Endothelial cell of umbilical vein (primary cell): ENCODE measurements around the gene POU4F3. TPM values are rescaled to one million over a fixed set of nuclear protein-coding genes. Genes with fewer than 3 reads are reported as not detected.

Experiments
- BruUV-seq: library from RNA; stranded (reverse); fragments of 400-500 nt; replicated peaks from 2 replicates; lab custom pipeline; 2021; lab: Mats Ljungman, UMichigan
- CTCF ChIA-PET: fragments of 300-600, 350-600 bp; sonication (Branson Sonifier 250); formaldehyde crosslinking; loops from one replicate; lab custom pipeline; 2021; ENCODE audit warnings: antibody characterized with exemption, inconsistent platforms; lab: Charles Lee
- POLR2A ChIA-PET: fragments of 300-600, 350-600 bp; sonication (Branson Sonifier 250); formaldehyde crosslinking; loops from one replicate; lab custom pipeline; 2021; ENCODE audit warnings: antibody characterized with exemption, inconsistent platforms; lab: Charles Lee
- DNase-seq: peaks from one replicate; pipeline ENCODE4 v3.0.0-alpha.2; 2011; ENCODE audit warnings: low read depth, low spot score
- FAIRE-seq: peaks from 2 replicates; lab custom pipeline; 2011; peaks lifted over from hg19 to GRCh38; lab: Jason Lieb, UNC
- H2AFZ ChIP-seq: 2 replicates; pipeline ENCODE4 v1.6.0; 2012; ENCODE audit warnings: low read depth, low read length, control low read depth, inconsistent platforms
- H3K27ac ChIP-seq: 2 replicates; pipeline ENCODE4 v1.5.1; 2011; ENCODE audit warnings: low read depth, mild to moderate bottlenecking, control low read depth, low read length, moderate library complexity; ENCODE audit not compliant: insufficient read depth
- H3K27me3 ChIP-seq, 2 experiments: 2 replicates each; pipeline versions ENCODE4 v1.6.0 to v1.6.1; 2011; ENCODE audit warnings: low read length in 2 of 2, mixed read lengths in 1 of 2; ENCODE audit not compliant: control insufficient read depth in 2 of 2, insufficient read depth in 2 of 2
- H3K36me3 ChIP-seq, 2 experiments: 2 replicates in 1 of 2; 3 replicates in 1 of 2; pipeline ENCODE4 v1.5.1; 2011; ENCODE audit warnings: low read length in 2 of 2, mild to moderate bottlenecking in 1 of 2, moderate library complexity in 1 of 2; ENCODE audit not compliant: control insufficient read depth in 2 of 2, insufficient read depth in 2 of 2; ENCODE audit errors: extremely low read depth in 1 of 2
- H3K4me1 ChIP-seq: 3 replicates; pipeline ENCODE4 v1.5.1; 2011; ENCODE audit warnings: mild to moderate bottlenecking, low read length; ENCODE audit not compliant: control insufficient read depth, insufficient read depth; ENCODE audit errors: extremely low read depth
- H3K4me2 ChIP-seq: 2 replicates; pipeline ENCODE4 v1.6.1; 2011; ENCODE audit warnings: low read length, control low read depth, mixed read lengths; ENCODE audit not compliant: insufficient read depth
- H3K4me3 ChIP-seq, 3 experiments: fragments of 200-600 bp in 1 of 3; sonication (generic), shearing (Covaris generic) in 1 of 3; replicated peaks in 1 of 3; 2 replicates each; pipeline ENCODE4 v1.5.1; 2011 to 2016; ENCODE audit warnings: control low read depth in 3 of 3, low read length in 3 of 3, mild to moderate bottlenecking in 2 of 3, inconsistent platforms in 1 of 3, low read depth in 1 of 3, moderate library complexity in 1 of 3; ENCODE audit not compliant: insufficient read depth in 1 of 3
- H3K79me2 ChIP-seq: 2 replicates; pipeline ENCODE4 v1.6.0; 2012; ENCODE audit warnings: low read length, inconsistent platforms; ENCODE audit not compliant: control insufficient read depth, insufficient read depth
- H3K9ac ChIP-seq: replicated peaks from 2 replicates; pipeline ENCODE3; 2011; ENCODE audit warnings: low read length, control low read depth; ENCODE audit not compliant: insufficient read depth; ENCODE audit errors: extremely low read depth
- H3K9me1 ChIP-seq: replicated peaks from 3 replicates; pipeline ENCODE4 v1.6.0; 2011; ENCODE audit warnings: mild to moderate bottlenecking, low read length; ENCODE audit not compliant: control insufficient read depth, insufficient read depth; ENCODE audit errors: extremely low read depth
- H3K9me3 ChIP-seq: replicated peaks from 2 replicates; pipeline ENCODE4 v1.5.1; 2012; ENCODE audit warnings: low read length, inconsistent platforms; ENCODE audit not compliant: control insufficient read depth, insufficient read depth
- H4K20me1 ChIP-seq: replicated peaks from 2 replicates; pipeline ENCODE3; 2011; ENCODE audit warnings: mild to moderate bottlenecking, low read length; ENCODE audit not compliant: control insufficient read depth, insufficient read depth; ENCODE audit errors: extremely low read depth
- EZH2 ChIP-seq: IDR thresholded peaks from 2 replicates; pipeline ENCODE4 v1.6.1; 2012; ENCODE audit warnings: borderline replicate concordance, low read depth, mild to moderate bottlenecking, moderate library complexity, low read length, inconsistent platforms; ENCODE audit not compliant: severe bottlenecking
- FOS ChIP-seq: IDR thresholded peaks from 2 replicates; pipeline ENCODE4 v1.6.1; 2011; ENCODE audit warnings: mild to moderate bottlenecking, low read length, moderate library complexity, borderline replicate concordance; ENCODE audit not compliant: insufficient read depth
- GATA2 ChIP-seq: IDR thresholded peaks from 2 replicates; pipeline ENCODE4 v1.7.0; 2011; ENCODE audit warnings: low read depth, mild to moderate bottlenecking, moderate library complexity, mixed read lengths, low read length; ENCODE audit not compliant: insufficient read length, insufficient read depth
- JUN ChIP-seq: IDR thresholded peaks from 2 replicates; pipeline ENCODE4 v1.6.1; 2011; ENCODE audit warnings: borderline replicate concordance, low read depth; ENCODE audit not compliant: insufficient read length, insufficient read depth
- MYC ChIP-seq: IDR thresholded peaks from one replicate; pipeline ENCODE4 v1.6.1; 2011; ENCODE audit warnings: mild to moderate bottlenecking, low read depth, low read length
- POLR2A ChIP-seq: IDR thresholded peaks from 2 replicates; pipeline ENCODE4 v1.6.1; 2012; ENCODE audit warnings: low read depth, mild to moderate bottlenecking, control low read depth, low read length
- POLR2AphosphoS5 ChIP-seq: IDR thresholded peaks from 2 replicates; pipeline ENCODE4 v1.6.1; 2012; ENCODE audit warnings: low read depth, mild to moderate bottlenecking, control low read depth, low read length, moderate library complexity; ENCODE audit not compliant: insufficient read depth
- dilution Hi-C: fragments of 300-500 bp; cut with MboI; formaldehyde crosslinking; loops from one replicate; pipeline ENCODE4 v1.15.0; 2019; ENCODE audit warnings: low sequenced_read_pairs; ENCODE audit not compliant: extremely low pct_ligation_motif_present
- intact Hi-C: fragments of 100-400 bp; cut with micrococcal nuclease; formaldehyde crosslinking; loops from one replicate; pipeline ENCODE4 v1.10.0; 2022
- polyA plus RNA-seq, 4 experiments: library from polyadenylated mRNA; depleted of rRNA in 3 of 4; stranded (reverse) in 3 of 4; unstranded in 1 of 4; fragments of >200 nt; gene quantifications; 2 replicates each; pipeline versions ENCODE4 v1.2.1 to v1.2.3, GENCODE V29; 2011 to 2012; ENCODE audit warnings: missing spikeins in 1 of 4
- total RNA-seq: library from RNA; stranded (reverse); gene quantifications from 2 replicates; pipeline ENCODE4 v1.2.3, GENCODE V29; 2021
- TF ChIP-seq, protein P1 (sequence below): IDR thresholded peaks from 2 replicates; pipeline ENCODE4 v1.6.1; 2011; ENCODE audit not compliant: insufficient read depth, insufficient read length
- TF ChIP-seq, protein P2 (sequence below), 2 donors: IDR thresholded peaks; 1 replicate in 1 of 2; 2 replicates in 1 of 2; pipeline ENCODE4 v1.5.1; 2011; ENCODE audit warnings: low read length in 2 of 2, mild to moderate bottlenecking in 2 of 2, moderate library complexity in 2 of 2, control low read depth in 1 of 2, inconsistent platforms in 1 of 2, low read depth in 1 of 2; ENCODE audit not compliant: insufficient read depth in 1 of 2; ENCODE audit errors: extremely low read depth in 1 of 2

POU4F3 gene
- total and polyA plus RNA-seq, 2 donors (not counting 3 experiments of a cell fraction or from before 2014, with no cell fraction given) = 0.08 TPM; not detected in 1

DNA sequence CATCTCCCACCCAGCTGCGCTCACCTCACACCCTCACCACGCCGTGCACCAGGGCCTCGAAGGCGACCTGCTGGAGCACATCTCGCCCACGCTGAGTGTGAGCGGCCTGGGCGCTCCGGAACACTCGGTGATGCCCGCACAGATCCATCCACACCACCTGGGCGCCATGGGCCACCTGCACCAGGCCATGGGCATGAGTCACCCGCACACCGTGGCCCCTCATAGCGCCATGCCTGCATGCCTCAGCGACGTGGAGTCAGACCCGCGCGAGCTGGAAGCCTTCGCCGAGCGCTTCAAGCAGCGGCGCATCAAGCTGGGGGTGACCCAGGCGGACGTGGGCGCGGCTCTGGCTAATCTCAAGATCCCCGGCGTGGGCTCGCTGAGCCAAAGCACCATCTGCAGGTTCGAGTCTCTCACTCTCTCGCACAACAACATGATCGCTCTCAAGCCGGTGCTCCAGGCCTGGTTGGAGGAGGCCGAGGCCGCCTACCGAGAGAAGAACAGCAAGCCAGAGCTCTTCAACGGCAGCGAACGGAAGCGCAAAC lies 1.1 kb downstream of the POU4F3 start:
- TF ChIP-seq POLR2A = no peak
- no peak for TF ChIP-seq MYC
- TF ChIP-seq, protein P1, sequence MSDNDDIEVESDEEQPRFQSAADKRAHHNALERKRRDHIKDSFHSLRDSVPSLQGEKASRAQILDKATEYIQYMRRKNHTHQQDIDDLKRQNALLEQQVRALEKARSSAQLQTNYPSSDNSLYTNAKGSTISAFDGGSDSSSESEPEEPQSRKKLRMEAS = no peak
- TF ChIP-seq JUN = no peak
- no peak for TF ChIP-seq GATA2
- no peak for TF ChIP-seq FOS
- TF ChIP-seq, protein P2, sequence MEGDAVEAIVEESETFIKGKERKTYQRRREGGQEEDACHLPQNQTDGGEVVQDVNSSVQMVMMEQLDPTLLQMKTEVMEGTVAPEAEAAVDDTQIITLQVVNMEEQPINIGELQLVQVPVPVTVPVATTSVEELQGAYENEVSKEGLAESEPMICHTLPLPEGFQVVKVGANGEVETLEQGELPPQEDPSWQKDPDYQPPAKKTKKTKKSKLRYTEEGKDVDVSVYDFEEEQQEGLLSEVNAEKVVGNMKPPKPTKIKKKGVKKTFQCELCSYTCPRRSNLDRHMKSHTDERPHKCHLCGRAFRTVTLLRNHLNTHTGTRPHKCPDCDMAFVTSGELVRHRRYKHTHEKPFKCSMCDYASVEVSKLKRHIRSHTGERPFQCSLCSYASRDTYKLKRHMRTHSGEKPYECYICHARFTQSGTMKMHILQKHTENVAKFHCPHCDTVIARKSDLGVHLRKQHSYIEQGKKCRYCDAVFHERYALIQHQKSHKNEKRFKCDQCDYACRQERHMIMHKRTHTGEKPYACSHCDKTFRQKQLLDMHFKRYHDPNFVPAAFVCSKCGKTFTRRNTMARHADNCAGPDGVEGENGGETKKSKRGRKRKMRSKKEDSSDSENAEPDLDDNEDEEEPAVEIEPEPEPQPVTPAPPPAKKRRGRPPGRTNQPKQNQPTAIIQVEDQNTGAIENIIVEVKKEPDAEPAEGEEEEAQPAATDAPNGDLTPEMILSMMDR (IDR thresholded peaks at IDR 0.05; ENCODE audit: extremely low read depth in 1 of 2, insufficient read depth in 1 of 2, low read depth in 1 of 2, low read length in 2 of 2) = no peak
- no peak for TF ChIP-seq EZH2
- TF ChIP-seq POLR2AphosphoS5 = no peak
- no TSS peak for BruUV-seq
- ChIA-PET POLR2A (no interaction called here), CTCF (no interaction called here)
- no peaks in the 10 kb centered on the region for H3K36me3 ChIP-seq
- H3K4me2 ChIP-seq = peak overlapping the region; percentile 38
- no peak overlapping the region for H3K4me3 ChIP-seq
- H3K27ac ChIP-seq = no peak overlapping the region
- H2AFZ ChIP-seq = no peak overlapping the region
- DNase-seq (no peak), FAIRE-seq (no peak)
- dilution Hi-C loops = no loop called here
- H3K9ac ChIP-seq = no peak overlapping the region
- H4K20me1 ChIP-seq = no peaks in the 10 kb centered on the region
- no peaks in the 10 kb centered on the region for H3K9me1 ChIP-seq
- peaks cover 88 to 92% of the 10 kb centered on the region in 2 experiments for H3K27me3 ChIP-seq
- intact Hi-C loops = no loop called here
- H3K79me2 ChIP-seq = no peaks in the 10 kb centered on the region
- H3K4me1 ChIP-seq = no peaks in the 10 kb centered on the region
- no peaks in the 10 kb centered on the region for H3K9me3 ChIP-seq
